ENCODE data around the gene S100A11. TPM values are rescaled to one million over a fixed set of nuclear protein-coding genes. Genes with fewer than 3 reads are reported as not detected.

The S100A11 gene
- total RNA-seq, 1 experiment from 2014 or later = 443 TPM

- Histone ChIP-seq H3K4me1 (ENCODE audit: insufficient read depth, low read length) (peaks cover 33% of the 10 kb centered on the region), H3K9me3 (ENCODE audit: low read length) (no peaks in the 10 kb centered on the region), H3K79me2 (ENCODE audit: low read length) (peaks cover 43% of the 10 kb centered on the region), H3K4me2 (ENCODE audit: low read length) (peak overlapping the region; percentile 91), H3F3A (ENCODE audit: low read length, unreplicated experiment) (peaks cover 6% of the 10 kb centered on the region), H2AFZ (ENCODE audit: low read length) (no peak overlapping the region), H3K9me2 (replicated peaks; ENCODE audit: low read length) (no peaks in the 10 kb centered on the region), H3K9ac (ENCODE audit: low read length) (peak overlapping the region; percentile 97), H4K20me1 (ENCODE audit: low read length) (peaks cover 24% of the 10 kb centered on the region), H3K27ac (ENCODE audit: low read length) (peak overlapping the region; percentile 90), H3K4me3 (ENCODE audit: low read length) (peak overlapping the region; percentile 77), H3K27me3 (ENCODE audit: low read length) (no peaks in the 10 kb centered on the region), H3K36me3 (ENCODE audit: low read depth, low read length) (peaks cover 34% of the 10 kb centered on the region)
- CTCF ChIA-PET = interaction anchor here (0.9 to 1.7 kb wide), 3 partner anchors 13 to 33 kb away, joined by 3 to 6 read pairs (median 5); no protein-coding TSS in a partner anchor
- TF ChIP-seq EZH2 (IDR thresholded peaks at IDR 0.05; ENCODE audit: low read length, unreplicated experiment) (no peak), CTCF (conservative IDR thresholded peaks at IDR 0.05; ENCODE audit: low read depth, low read length) (peak; percentile 89), EZH2phosphoT487 (IDR thresholded peaks at IDR 0.05; ENCODE audit: borderline replicate concordance, low read length) (no peak)
- ATAC-seq = peak; percentile 69
- intact Hi-C loops (cut with micrococcal nuclease) = loop anchor here (2.0 kb wide), 1 partner anchor 66 kb away; no protein-coding TSS in a partner anchor
- no TSS peak for BruUV-seq (replicated peaks)
- DNase-seq = peak; percentile 90
- POLR2A ChIA-PET (ENCODE audit: unreplicated experiment) = interaction anchor here (0.5 to 0.7 kb wide), 4 partner anchors 13 to 67 kb away, joined by 3 to 7 read pairs (median 4); no protein-coding TSS in a partner anchor
Observed at GRCh38 chr1:152034654-152035538, 1.9 kb downstream of the S100A11 start.

- DNase-seq (no peak), ATAC-seq (peak; percentile 1; the same call in 1 of the 2 replicates)
- Histone ChIP-seq H3K9ac (ENCODE audit: low read length) (peak overlapping the region; percentile 97), H2AFZ (ENCODE audit: low read length) (no peak overlapping the region), H4K20me1 (ENCODE audit: low read length) (peaks cover 24% of the 10 kb centered on the region), H3K9me3 (ENCODE audit: low read length) (no peaks in the 10 kb centered on the region), H3K4me1 (ENCODE audit: insufficient read depth, low read length) (peaks cover 33% of the 10 kb centered on the region), H3K4me2 (ENCODE audit: low read length) (peak overlapping the region; percentile 91), H3K36me3 (ENCODE audit: low read depth, low read length) (peaks cover 34% of the 10 kb centered on the region), H3K27me3 (ENCODE audit: low read length) (no peaks in the 10 kb centered on the region), H3K79me2 (ENCODE audit: low read length) (peaks cover 43% of the 10 kb centered on the region), H3K9me2 (replicated peaks; ENCODE audit: low read length) (no peaks in the 10 kb centered on the region), H3K4me3 (ENCODE audit: low read length) (peak overlapping the region; percentile 77), H3K27ac (ENCODE audit: low read length) (peak overlapping the region; percentile 90), H3F3A (ENCODE audit: low read length, unreplicated experiment) (peaks cover 6% of the 10 kb centered on the region)
- intact Hi-C loops (cut with micrococcal nuclease) = loop anchor here (2.0 kb wide), 1 partner anchor 65 kb away; no protein-coding TSS in a partner anchor
- CTCF ChIA-PET = interaction anchor here (0.9 to 1.7 kb wide), 3 partner anchors 13 to 33 kb away, joined by 3 to 6 read pairs (median 5); no protein-coding TSS in a partner anchor
- POLR2A ChIA-PET (ENCODE audit: unreplicated experiment) = interaction anchor here (0.7 kb wide), 1 partner anchor 13 kb away, joined by 3 read pairs; no protein-coding TSS in a partner anchor
- no TSS peak for BruUV-seq (replicated peaks)
- TF ChIP-seq CTCF (conservative IDR thresholded peaks at IDR 0.05; ENCODE audit: low read depth, low read length) = no peak
- TF ChIP-seq EZH2phosphoT487 (IDR thresholded peaks at IDR 0.05; ENCODE audit: borderline replicate concordance, low read length) = no peak
- TF ChIP-seq EZH2 (IDR thresholded peaks at IDR 0.05; ENCODE audit: low read length, unreplicated experiment) = no peak
Observed at GRCh38 chr1:152034324-152034653, 2.5 kb downstream of the S100A11 start.
